Left lung (tissue), 10 donors: ENCODE data around the gene MARK3. TPM values are rescaled to one million over a fixed set of nuclear protein-coding genes. Genes with fewer than 3 reads are reported as not detected.

Source experiments
- ATAC-seq: fragments of 200-7000 bp; cut with Tn5 transposase; one replicate; pipeline ENCODE4 v1.9.1; 2020; ENCODE audit warnings: moderate library complexity
- DNase-seq, 4 donors: peaks; one replicate each; pipeline ENCODE4 v3.0.0-alpha.2; 2013 to 2020
- H3K27ac ChIP-seq, 2 donors: fragments of 200-600 bp; sonication (generic) in 1 of 2; one replicate each; pipeline versions ENCODE4 v1.5.0 to v1.8.0; 2020 to 2021
- H3K27me3 ChIP-seq, 2 donors: fragments of 200-600 bp; sonication (generic) in 1 of 2; one replicate each; pipeline versions ENCODE4 v1.5.0 to v1.8.0; 2020 to 2021
- H3K36me3 ChIP-seq, 2 donors: fragments of 200-600 bp; sonication (generic) in 1 of 2; one replicate each; pipeline versions ENCODE4 v1.5.0 to v1.8.0; 2020 to 2021
- H3K4me1 ChIP-seq, 2 donors: fragments of 200-600 bp; one replicate each; pipeline ENCODE4 v1.8.0; 2021
- H3K4me3 ChIP-seq, 2 donors: fragments of 200-600 bp; sonication (generic) in 1 of 2; one replicate each; pipeline versions ENCODE4 v1.5.0 to v1.8.0; 2020 to 2021; ENCODE audit warnings: mild to moderate bottlenecking in 1 of 2
- H3K9me3 ChIP-seq, 2 donors: fragments of 200-600 bp; sonication (generic) in 1 of 2; one replicate each; pipeline versions ENCODE4 v1.5.0 to v1.8.0; 2020 to 2021
- intact Hi-C, 2 donors: fragments of 100-400 bp; cut with DNase I; formaldehyde crosslinking; loops; one replicate each; pipeline versions ENCODE4 v1.11.2 to v1.14.2; 2022
- polyA plus RNA-seq, 6 donors: library from polyadenylated mRNA; unstranded; fragments of 120-200 nt; gene quantifications; one replicate each; pipeline ENCODE4 v1.2.1, GENCODE V29; 2013; ENCODE audit not compliant: insufficient read length in 6 of 6
- total RNA-seq, 2 donors: library from RNA; stranded (reverse); fragmentation: NEBNext Ultra II Directional; extraction: Animal tissue kit (Norgen Biotek cat#: 25700); gene quantifications; one replicate each; pipeline ENCODE4 v1.2.1, GENCODE V29; 2021
- TF ChIP-seq, protein P1 (sequence below), 2 donors: fragments of 200-600 bp; sonication (generic) in 1 of 2; IDR thresholded peaks; one replicate each; pipeline versions ENCODE4 v1.5.0 to v1.8.0; 2021; ENCODE audit warnings: antibody characterized with exemption in 2 of 2
- donor health status: DM: no; HTN: yes; CAD: no.
- donor health status: DM: no; HTN: no; CAD: no.

MARK3 gene
- total and polyA plus RNA-seq, 8 donors: 78.8 to 135 (median 122) TPM

- H3K4me3 ChIP-seq: no peak overlapping the region
- peaks cover 35 to 100% of the 10 kb centered on the region in 2 donors for H3K4me1 ChIP-seq
- TF ChIP-seq, protein P1, sequence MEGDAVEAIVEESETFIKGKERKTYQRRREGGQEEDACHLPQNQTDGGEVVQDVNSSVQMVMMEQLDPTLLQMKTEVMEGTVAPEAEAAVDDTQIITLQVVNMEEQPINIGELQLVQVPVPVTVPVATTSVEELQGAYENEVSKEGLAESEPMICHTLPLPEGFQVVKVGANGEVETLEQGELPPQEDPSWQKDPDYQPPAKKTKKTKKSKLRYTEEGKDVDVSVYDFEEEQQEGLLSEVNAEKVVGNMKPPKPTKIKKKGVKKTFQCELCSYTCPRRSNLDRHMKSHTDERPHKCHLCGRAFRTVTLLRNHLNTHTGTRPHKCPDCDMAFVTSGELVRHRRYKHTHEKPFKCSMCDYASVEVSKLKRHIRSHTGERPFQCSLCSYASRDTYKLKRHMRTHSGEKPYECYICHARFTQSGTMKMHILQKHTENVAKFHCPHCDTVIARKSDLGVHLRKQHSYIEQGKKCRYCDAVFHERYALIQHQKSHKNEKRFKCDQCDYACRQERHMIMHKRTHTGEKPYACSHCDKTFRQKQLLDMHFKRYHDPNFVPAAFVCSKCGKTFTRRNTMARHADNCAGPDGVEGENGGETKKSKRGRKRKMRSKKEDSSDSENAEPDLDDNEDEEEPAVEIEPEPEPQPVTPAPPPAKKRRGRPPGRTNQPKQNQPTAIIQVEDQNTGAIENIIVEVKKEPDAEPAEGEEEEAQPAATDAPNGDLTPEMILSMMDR (IDR thresholded peaks at IDR 0.05): no peak
- no peaks in the 10 kb centered on the region for H3K9me3 ChIP-seq
- H3K27ac ChIP-seq: peak overlapping the region; percentile 21 to 64
- no peak for DNase-seq
- H3K27me3 ChIP-seq: no peaks in the 10 kb centered on the region
- no peaks in the 10 kb centered on the region for H3K36me3 ChIP-seq
- ATAC-seq: no peak
- intact Hi-C loops: no loop called here
Observed at GRCh38 chr14:103395244-103395643, 10.0 kb downstream of the MARK3 start.

GRCh38 chr14:103396463-103396862 lies 11.2 kb downstream of the MARK3 start:
- Histone ChIP-seq H3K9me3 (no peaks in the 10 kb centered on the region), H3K27ac (peak overlapping the region in 1 of 2 donors; percentile 64), H3K36me3 (no peaks in the 10 kb centered on the region), H3K4me1 (peaks cover 40 to 98% of the 10 kb centered on the region in 2 donors), H3K27me3 (no peaks in the 10 kb centered on the region), H3K4me3 (no peak overlapping the region)
- intact Hi-C loops: no loop called here
- no peak for DNase-seq
- TF ChIP-seq, protein P1 (IDR thresholded peaks at IDR 0.05): no peak
- ATAC-seq: no peak

DNA sequence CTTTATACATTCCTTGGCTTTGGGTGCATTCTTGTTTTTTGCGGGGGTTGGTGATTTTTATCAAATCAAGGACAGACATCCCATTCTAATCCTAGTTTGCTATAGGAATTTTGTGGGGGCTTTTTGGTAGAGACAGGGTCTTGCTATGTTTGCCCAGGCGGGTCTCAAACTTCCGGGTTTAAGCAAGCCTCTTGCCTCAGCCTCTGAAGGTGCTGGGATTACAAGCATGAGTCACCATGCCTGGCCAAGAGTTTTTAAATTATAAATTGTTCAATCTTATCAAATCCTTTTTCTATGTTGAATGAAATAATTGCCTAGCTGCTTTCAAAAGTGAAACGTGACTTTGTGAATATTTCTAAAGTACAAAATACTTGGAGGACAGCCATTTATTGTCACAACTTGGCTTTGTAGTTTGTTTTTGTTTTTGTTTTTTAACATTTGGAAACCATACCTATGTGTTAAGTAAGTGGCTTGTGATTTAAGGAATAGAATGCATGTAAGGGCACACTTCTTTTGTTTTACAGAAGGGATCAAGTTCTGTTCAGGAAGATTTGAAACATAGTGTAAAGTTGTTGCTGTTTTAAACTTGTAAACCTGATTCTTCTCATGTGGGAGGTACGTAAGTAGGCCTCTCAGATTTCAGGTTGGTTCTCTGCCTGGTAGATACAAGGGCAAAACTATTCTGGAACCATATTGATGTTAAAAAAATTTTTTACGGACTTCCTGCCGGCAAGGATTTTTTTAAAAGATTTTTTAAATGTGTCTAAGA lies 13.4 kb downstream of the MARK3 start:
- TF ChIP-seq, protein P1 (IDR thresholded peaks at IDR 0.05): no peak
- no peaks in the 10 kb centered on the region for H3K9me3 ChIP-seq
- no peaks in the 10 kb centered on the region for H3K36me3 ChIP-seq
- ATAC-seq (no peak), DNase-seq (no peak)
- H3K27ac ChIP-seq: peak overlapping the region in 1 of 2 donors; percentile 61
- intact Hi-C loops: no loop called here
- no peaks in the 10 kb centered on the region for H3K27me3 ChIP-seq
- H3K4me3 ChIP-seq: no peak overlapping the region
- peaks cover 40 to 98% of the 10 kb centered on the region in 2 donors for H3K4me1 ChIP-seq

- TF ChIP-seq, protein P1 (IDR thresholded peaks at IDR 0.05): no peak
- H3K9me3 ChIP-seq: no peaks in the 10 kb centered on the region
- peak overlapping the region in 1 of 2 donors; percentile 61 for H3K27ac ChIP-seq
- H3K4me1 ChIP-seq: peaks cover 44 to 98% of the 10 kb centered on the region in 2 donors
- H3K27me3 ChIP-seq: no peaks in the 10 kb centered on the region
- no peak for DNase-seq
- no peak overlapping the region for H3K4me3 ChIP-seq
- no peak for ATAC-seq
- peaks cover 0 to 6% of the 10 kb centered on the region in 2 donors for H3K36me3 ChIP-seq
- intact Hi-C loops: no loop called here
Observed at GRCh38 chr14:103400537-103400936, 15.3 kb downstream of the MARK3 start.
